ENCODE measurements around the gene FANCB.

DNA sequence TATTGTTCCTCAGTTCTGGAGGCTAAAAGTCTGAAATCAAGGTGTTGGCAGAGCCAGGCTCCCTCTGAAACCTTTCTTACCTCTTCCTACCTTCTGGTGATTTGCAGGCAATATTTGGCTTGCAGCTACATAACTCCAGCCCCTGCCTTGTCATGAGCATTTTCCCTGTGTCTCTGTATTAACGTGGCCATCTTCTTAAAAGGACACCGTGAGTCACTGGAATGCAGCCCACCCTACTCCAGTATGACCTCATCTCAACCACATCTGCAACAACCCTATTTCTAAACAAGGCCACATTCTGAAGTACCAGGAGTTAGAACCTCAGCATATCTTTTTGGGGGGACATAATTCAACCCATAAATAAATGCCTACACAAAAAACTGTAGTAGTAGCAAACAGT is 40.7 kb downstream of the FANCB start:
- TF ChIP-seq, protein P1, sequence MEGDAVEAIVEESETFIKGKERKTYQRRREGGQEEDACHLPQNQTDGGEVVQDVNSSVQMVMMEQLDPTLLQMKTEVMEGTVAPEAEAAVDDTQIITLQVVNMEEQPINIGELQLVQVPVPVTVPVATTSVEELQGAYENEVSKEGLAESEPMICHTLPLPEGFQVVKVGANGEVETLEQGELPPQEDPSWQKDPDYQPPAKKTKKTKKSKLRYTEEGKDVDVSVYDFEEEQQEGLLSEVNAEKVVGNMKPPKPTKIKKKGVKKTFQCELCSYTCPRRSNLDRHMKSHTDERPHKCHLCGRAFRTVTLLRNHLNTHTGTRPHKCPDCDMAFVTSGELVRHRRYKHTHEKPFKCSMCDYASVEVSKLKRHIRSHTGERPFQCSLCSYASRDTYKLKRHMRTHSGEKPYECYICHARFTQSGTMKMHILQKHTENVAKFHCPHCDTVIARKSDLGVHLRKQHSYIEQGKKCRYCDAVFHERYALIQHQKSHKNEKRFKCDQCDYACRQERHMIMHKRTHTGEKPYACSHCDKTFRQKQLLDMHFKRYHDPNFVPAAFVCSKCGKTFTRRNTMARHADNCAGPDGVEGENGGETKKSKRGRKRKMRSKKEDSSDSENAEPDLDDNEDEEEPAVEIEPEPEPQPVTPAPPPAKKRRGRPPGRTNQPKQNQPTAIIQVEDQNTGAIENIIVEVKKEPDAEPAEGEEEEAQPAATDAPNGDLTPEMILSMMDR (conservative IDR thresholded peaks at IDR 0.05 in 1 of 2, IDR thresholded peaks at IDR 0.05 in 1 of 2; ENCODE audit: low read depth in 1 of 2, low read length in 2 of 2) = no peak
- TF ChIP-seq EZH2 (IDR thresholded peaks at IDR 0.05; ENCODE audit: low read length, missing control alignments) = no peak
